ENCODE data around the gene PLXNA4. TPM values are rescaled to one million over a fixed set of nuclear protein-coding genes. Genes with fewer than 3 reads are reported as not detected.

Gene PLXNA4
- total RNA-seq, 4 donors from 2014 or later = 0.31 to 0.66 (median 0.43) TPM

DNA sequence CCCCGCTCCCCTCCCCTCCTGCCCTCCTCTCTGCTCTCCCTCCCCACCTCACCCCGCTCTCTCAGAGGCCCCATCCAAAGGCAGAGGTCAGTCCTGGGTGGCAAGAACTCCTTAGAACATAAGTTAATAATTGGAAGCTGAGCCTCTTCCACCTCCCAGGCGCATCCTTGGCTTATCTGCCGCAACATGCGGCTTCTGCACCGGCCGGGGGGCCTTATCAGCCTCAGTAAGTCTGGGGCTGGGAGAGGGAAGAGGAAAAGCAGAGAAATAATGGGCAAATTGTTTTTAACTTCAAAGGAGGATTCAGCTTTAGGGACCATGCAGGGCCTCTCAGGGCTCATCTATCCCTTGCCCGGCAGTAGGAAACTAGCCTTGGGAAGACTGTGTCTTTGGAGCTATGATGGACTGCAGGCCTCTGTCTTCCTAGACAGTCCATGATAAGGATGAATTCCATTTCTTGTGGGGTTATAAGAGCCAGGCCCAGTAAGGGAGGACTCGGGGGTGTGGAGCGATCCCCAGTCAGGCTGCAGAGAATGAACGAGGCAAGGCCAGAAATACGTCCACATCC is 411.6 kb downstream of the PLXNA4 start:
- in situ Hi-C loops (cut with MboI; ENCODE audit: low sequenced_read_pairs in 4 of 4) = no loop called here
- no peaks in the 10 kb centered on the region for H3K4me1 ChIP-seq
- no peaks in the 10 kb centered on the region for H3K36me3 ChIP-seq
- no peak overlapping the region for H3K4me3 ChIP-seq
- H3K9me3 ChIP-seq = no peaks in the 10 kb centered on the region
- no peaks in the 10 kb centered on the region for H3K27me3 ChIP-seq
- DNase-seq (no peak), ATAC-seq (no peak)
- no peak for TF ChIP-seq POLR2A (IDR thresholded peaks at IDR 0.05)
- TF ChIP-seq CTCF (IDR thresholded peaks at IDR 0.05 in 4 of 5, conservative IDR thresholded peaks at IDR 0.05 in 1 of 5) = no peak
- intact Hi-C loops (cut with DNase I; ENCODE audit: low total_unique reads) = no loop called here
- no peak overlapping the region for H3K27ac ChIP-seq

DNA sequence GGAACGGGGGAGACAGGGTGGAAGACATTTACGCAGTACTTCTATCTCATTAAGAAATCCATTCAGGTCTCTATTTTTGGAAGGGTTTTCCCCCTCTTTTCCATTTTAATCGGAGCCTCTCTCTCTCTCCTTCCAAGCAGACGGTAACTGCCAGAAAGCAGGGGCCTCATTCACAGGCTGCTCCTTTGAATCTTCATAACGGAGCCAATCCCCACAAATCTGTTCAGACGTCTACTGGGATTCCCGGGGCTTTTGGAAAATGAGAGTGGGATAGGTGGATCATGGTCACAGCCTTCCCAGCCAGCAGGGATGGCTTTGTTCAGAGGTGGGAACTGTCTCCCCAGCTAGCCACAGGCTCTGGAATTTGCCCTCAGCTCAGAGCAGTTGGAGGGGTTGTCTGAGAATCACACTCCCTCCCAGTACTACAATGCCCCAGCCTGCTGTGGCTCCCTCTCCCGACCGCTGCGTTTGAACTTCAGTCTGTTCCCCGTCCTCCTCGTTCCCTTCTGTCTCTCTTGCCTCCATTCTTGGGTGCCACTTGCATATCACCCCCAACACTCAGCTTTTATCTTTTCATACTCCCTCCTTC is 413.6 kb downstream of the PLXNA4 start:
- intact Hi-C loops (cut with DNase I; ENCODE audit: low total_unique reads) = no loop called here
- H3K4me3 ChIP-seq = no peak overlapping the region

GRCh38 chr7:132161976-132162375 is 414.3 kb downstream of the PLXNA4 start:
- in situ Hi-C loops (cut with MboI; ENCODE audit: low sequenced_read_pairs in 4 of 4) = no loop called here
- Histone ChIP-seq H3K36me3 (no peaks in the 10 kb centered on the region), H3K27me3 (no peaks in the 10 kb centered on the region), H3K4me1 (no peaks in the 10 kb centered on the region), H3K9me3 (no peaks in the 10 kb centered on the region), H3K4me3 (no peak overlapping the region), H3K27ac (no peak overlapping the region)
- DNase-seq (no peak), ATAC-seq (no peak)
- TF ChIP-seq CTCF (IDR thresholded peaks at IDR 0.05 in 4 of 5, conservative IDR thresholded peaks at IDR 0.05 in 1 of 5) (no peak), POLR2A (IDR thresholded peaks at IDR 0.05) (no peak)
- intact Hi-C loops (cut with DNase I; ENCODE audit: low total_unique reads) = no loop called here

More for the DNA sequence above, 413.6 kb downstream of the PLXNA4 start:
- Histone ChIP-seq H3K36me3 (no peaks in the 10 kb centered on the region), H3K27ac (no peak overlapping the region), H3K9me3 (no peaks in the 10 kb centered on the region), H3K27me3 (no peaks in the 10 kb centered on the region), H3K4me1 (no peaks in the 10 kb centered on the region)
- DNase-seq = no peak
- no peak for TF ChIP-seq POLR2A (IDR thresholded peaks at IDR 0.05)
- no peak for TF ChIP-seq CTCF (IDR thresholded peaks at IDR 0.05 in 4 of 5, conservative IDR thresholded peaks at IDR 0.05 in 1 of 5)
- in situ Hi-C loops (cut with MboI; ENCODE audit: low sequenced_read_pairs in 4 of 4) = no loop called here
- ATAC-seq = no peak

DNA sequence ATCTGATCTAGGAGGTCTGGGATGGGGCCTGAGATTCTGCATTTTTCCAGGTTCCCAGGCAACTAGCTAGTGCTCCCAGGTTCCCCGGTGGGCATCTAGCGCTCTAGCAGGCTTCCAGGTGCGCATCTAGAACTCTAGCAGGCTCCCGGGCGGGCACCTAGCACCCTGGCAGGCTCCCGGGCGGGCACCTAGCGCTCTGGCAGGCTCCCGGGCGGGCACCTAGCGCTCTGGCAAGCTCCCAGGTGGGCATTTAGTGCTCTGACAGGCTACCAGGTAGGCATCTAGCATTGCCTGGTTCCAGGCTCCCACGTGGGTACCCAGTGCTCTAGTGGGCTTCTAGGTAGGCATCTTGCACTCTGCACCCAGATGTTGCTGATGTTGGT is 414.7 kb downstream of the PLXNA4 start:
- DNase-seq = no peak
- Histone ChIP-seq H3K27me3 (no peaks in the 10 kb centered on the region), H3K27ac (no peak overlapping the region), H3K4me3 (no peak overlapping the region), H3K36me3 (no peaks in the 10 kb centered on the region), H3K4me1 (no peaks in the 10 kb centered on the region), H3K9me3 (no peaks in the 10 kb centered on the region)
- TF ChIP-seq POLR2A (IDR thresholded peaks at IDR 0.05) (no peak), CTCF (IDR thresholded peaks at IDR 0.05 in 4 of 5, conservative IDR thresholded peaks at IDR 0.05 in 1 of 5) (no peak)
- intact Hi-C loops (cut with DNase I; ENCODE audit: low total_unique reads) (no loop called here), in situ Hi-C loops (cut with MboI; ENCODE audit: low sequenced_read_pairs in 4 of 4) (no loop called here)
- ATAC-seq = no peak
